H1 (cell line): ENCODE data around the gene RASSF5. TPM values are rescaled to one million over a fixed set of nuclear protein-coding genes. Genes with fewer than 3 reads are reported as not detected.

Experiments
- CTCF ChIA-PET: fragments of 300-600 bp; sonication (Branson Sonifier 250); formaldehyde crosslinking; loops from one replicate; lab custom pipeline; 2021; ENCODE audit not compliant: partially characterized antibody; lab: Charles Lee
- POLR2A ChIA-PET: fragments of 300-600 bp; sonication (Branson Sonifier 250); formaldehyde crosslinking; loops from one replicate; lab custom pipeline; 2021; ENCODE audit warnings: inconsistent platforms; ENCODE audit not compliant: partially characterized antibody; lab: Charles Lee
- DNase-seq, 2 experiments: peaks; one replicate each; pipeline versions ENCODE4 v3.0.0 to v3.0.0-alpha.2; 2010 to 2022; ENCODE audit warnings: low spot score in 2 of 2, low read depth in 1 of 2, mixed read lengths in 1 of 2
- FAIRE-seq: peaks from 2 replicates; lab custom pipeline; 2011; peaks lifted over from hg19 to GRCh38; lab: Jason Lieb, UNC
- H2AFZ ChIP-seq: 2 replicates; pipeline ENCODE4 v1.8.1; 2012; ENCODE audit warnings: low read length, inconsistent platforms
- H2AK5ac ChIP-seq: 2 replicates; pipeline ENCODE4 v1.6.1; 2013; ENCODE audit warnings: low read depth, low read length
- H2BK120ac ChIP-seq: replicated peaks from 2 replicates; pipeline ENCODE3; 2013; ENCODE audit warnings: low read depth, low read length, inconsistent platforms
- H2BK12ac ChIP-seq: 2 replicates; pipeline ENCODE4 v1.6.1; 2013; ENCODE audit warnings: low read depth, low read length
- H2BK15ac ChIP-seq: 2 replicates; pipeline ENCODE4 v1.6.1; 2013; ENCODE audit warnings: low read length
- H2BK20ac ChIP-seq: 2 replicates; pipeline ENCODE4 v1.6.1; 2013; ENCODE audit warnings: low read length
- H2BK5ac ChIP-seq: 2 replicates; pipeline ENCODE4 v1.6.1; 2013; ENCODE audit warnings: low read depth, low read length
- H3K14ac ChIP-seq: 2 replicates; pipeline ENCODE4 v1.6.1; 2013; ENCODE audit warnings: inconsistent platforms; ENCODE audit not compliant: insufficient read length
- H3K18ac ChIP-seq: 2 replicates; pipeline ENCODE4 v1.6.1; 2013; ENCODE audit warnings: low read length; ENCODE audit errors: extremely low read depth
- H3K23ac ChIP-seq: 2 replicates; pipeline ENCODE4 v1.6.1; 2013; ENCODE audit warnings: inconsistent platforms; ENCODE audit not compliant: insufficient read length
- H3K23me2 ChIP-seq: 2 replicates; pipeline ENCODE4 v1.6.1; 2013; ENCODE audit warnings: low read depth, low read length
- H3K27ac ChIP-seq: 2 replicates; pipeline ENCODE4 v1.6.1; 2011; ENCODE audit warnings: low read depth, low read length, inconsistent platforms
- H3K27me3 ChIP-seq, 4 experiments: replicated peaks in 1 of 4; 1 replicate in 1 of 4; 2 replicates in 3 of 4; pipeline versions ENCODE4 v1.6.1 to v1.8.1; 2011 to 2013; ENCODE audit warnings: low read length in 3 of 4, mild to moderate bottlenecking in 3 of 4, inconsistent platforms in 2 of 4, mixed read lengths in 2 of 4, moderate library complexity in 1 of 4; ENCODE audit not compliant: control insufficient read depth in 3 of 4, insufficient read depth in 3 of 4; ENCODE audit errors: extremely low read depth in 1 of 4
- H3K36me3 ChIP-seq, 4 experiments: 2 replicates each; pipeline versions ENCODE4 v1.6.1 to v1.8.1; 2011 to 2013; ENCODE audit warnings: mild to moderate bottlenecking in 4 of 4, low read length in 3 of 4, moderate library complexity in 2 of 4, control low read depth in 1 of 4, inconsistent platforms in 1 of 4; ENCODE audit not compliant: insufficient read depth in 4 of 4, control insufficient read depth in 2 of 4
- H3K4ac ChIP-seq: replicated peaks from 2 replicates; pipeline ENCODE3; 2013; ENCODE audit warnings: low read length, low read depth, mixed read lengths, inconsistent platforms; ENCODE audit not compliant: insufficient read length
- H3K4me1 ChIP-seq, 4 experiments: replicated peaks in 1 of 4; 1 replicate in 1 of 4; 2 replicates in 3 of 4; pipeline versions ENCODE4 v1.6.1 to v1.8.1; 2011 to 2013; ENCODE audit warnings: low read length in 3 of 4, inconsistent platforms in 2 of 4, mixed read lengths in 1 of 4; ENCODE audit not compliant: insufficient read depth in 4 of 4, control insufficient read depth in 3 of 4
- H3K4me2 ChIP-seq, 2 experiments: 2 replicates each; pipeline versions ENCODE4 v1.6.1 to v1.8.1; 2011 to 2013; ENCODE audit warnings: low read depth in 2 of 2, low read length in 2 of 2, control low read depth in 1 of 2, inconsistent platforms in 1 of 2, mild to moderate bottlenecking in 1 of 2; ENCODE audit not compliant: insufficient read depth in 1 of 2
- H3K4me3 ChIP-seq, 4 experiments: fragments of 200-600, 300-600 bp in 1 of 4; sonication (generic), shearing (Covaris generic), sonication (Bioruptor Twin) in 1 of 4; 2 replicates each; pipeline versions ENCODE4 v1.5.1 to v1.8.1; 2011 to 2016; ENCODE audit warnings: low read length in 4 of 4, low read depth in 3 of 4, control low read depth in 2 of 4, inconsistent platforms in 2 of 4, mild to moderate bottlenecking in 2 of 4, mixed read lengths in 1 of 4, moderate library complexity in 1 of 4; ENCODE audit not compliant: insufficient read depth in 2 of 4; ENCODE audit errors: extremely low read depth in 1 of 4
- H3K56ac ChIP-seq: replicated peaks from 2 replicates; pipeline ENCODE3; 2013; ENCODE audit warnings: low read depth, mild to moderate bottlenecking, mixed read lengths, low read length, inconsistent platforms; ENCODE audit not compliant: insufficient read length
- H3K79me1 ChIP-seq: 2 replicates; pipeline ENCODE4 v1.6.1; 2013; ENCODE audit warnings: low read depth, low read length, control low read depth
- H3K79me2 ChIP-seq, 2 experiments: 2 replicates each; pipeline versions ENCODE4 v1.6.1 to v1.8.1; 2012 to 2013; ENCODE audit warnings: low read length in 2 of 2, mild to moderate bottlenecking in 2 of 2, inconsistent platforms in 1 of 2; ENCODE audit not compliant: insufficient read depth in 2 of 2, control insufficient read depth in 1 of 2
- H3K9ac ChIP-seq, 4 experiments: replicated peaks in 1 of 4; 1 replicate in 1 of 4; 2 replicates in 3 of 4; pipeline versions ENCODE4 v1.6.1 to v1.8.1; 2011 to 2013; ENCODE audit warnings: low read depth in 3 of 4, low read length in 3 of 4, control low read depth in 2 of 4, mild to moderate bottlenecking in 2 of 4, moderate library complexity in 2 of 4, inconsistent platforms in 1 of 4; ENCODE audit errors: extremely low read depth in 1 of 4
- H3K9me3 ChIP-seq, 2 experiments: 2 replicates each; pipeline versions ENCODE4 v1.6.1 to v1.8.1; 2012 to 2013; ENCODE audit warnings: mild to moderate bottlenecking in 2 of 2, moderate library complexity in 2 of 2, control low read depth in 1 of 2, inconsistent platforms in 1 of 2, low read depth in 1 of 2, low read length in 1 of 2, mixed read lengths in 1 of 2; ENCODE audit not compliant: insufficient read depth in 2 of 2
- H4K20me1 ChIP-seq, 2 experiments: replicated peaks in 1 of 2; 2 replicates each; pipeline versions ENCODE3 to v1.8.1; 2011 to 2013; ENCODE audit warnings: inconsistent platforms in 2 of 2, low read length in 2 of 2, mild to moderate bottlenecking in 1 of 2; ENCODE audit not compliant: insufficient read depth in 2 of 2, control insufficient read depth in 1 of 2
- H4K5ac ChIP-seq: 2 replicates; pipeline ENCODE4 v1.6.1; 2013; ENCODE audit warnings: low read length, low read depth, mixed read lengths, inconsistent platforms; ENCODE audit not compliant: insufficient read length
- H4K8ac ChIP-seq: 2 replicates; pipeline ENCODE4 v1.8.0; 2013; ENCODE audit warnings: mild to moderate bottlenecking, moderate library complexity, low read length, inconsistent platforms; ENCODE audit not compliant: insufficient read depth; ENCODE audit errors: extremely low read depth
- H4K91ac ChIP-seq: replicated peaks from 2 replicates; pipeline ENCODE3; 2013; ENCODE audit warnings: low read length, mixed read lengths, inconsistent platforms; ENCODE audit not compliant: insufficient read length
- GABPA ChIP-seq: IDR thresholded peaks from 2 replicates; pipeline ENCODE4 v1.6.1; 2011; ENCODE audit warnings: mild to moderate bottlenecking, low read length, moderate library complexity, borderline replicate concordance; ENCODE audit not compliant: insufficient read depth
- JUN ChIP-seq: IDR thresholded peaks from 2 replicates; pipeline ENCODE4 v1.6.1; 2011; ENCODE audit warnings: low read depth, mild to moderate bottlenecking, improper control_type of control experiment, low read length
- KDM1A ChIP-seq: fragments of 200-600, 300-600 bp; sonication (generic); IDR thresholded peaks from 2 replicates; pipeline ENCODE4 v1.7.1; 2016; ENCODE audit warnings: mild to moderate bottlenecking, low read length, borderline replicate concordance
- SUZ12 ChIP-seq: fragments of 200-600 bp; sonication (generic); IDR thresholded peaks from 2 replicates; pipeline ENCODE4 v1.6.1; 2012; ENCODE audit warnings: mild to moderate bottlenecking, inconsistent platforms, low read length, moderate library complexity, mixed read lengths
- ZNF274 ChIP-seq: IDR thresholded peaks from 2 replicates; pipeline ENCODE4 v1.7.0; 2012; ENCODE audit warnings: low read length, borderline replicate concordance; ENCODE audit errors: extremely low read depth
- WGBS, 2 experiments: shearing (Covaris generic) in 1 of 2; methylation state at CpG; one replicate each; pipeline versions ENCODE4 v1.1.6 to v1.1.7; 2013 to 2015; ENCODE audit warnings: low lambda C conversion rate in 2 of 2, mixed read lengths in 2 of 2, inconsistent platforms in 1 of 2, low coverage in 1 of 2, missing lambda C conversion rate in 1 of 2; ENCODE audit not compliant: insufficient replicate concordance in 2 of 2, insufficient coverage in 1 of 2, insufficient read length in 1 of 2; ENCODE audit errors: extremely low coverage in 1 of 2, missing lambda C conversion rate in 1 of 2; 5-methylcytosine and 5-hydroxymethylcytosine counted together
- polyA plus RNA-seq, 7 experiments: library from polyadenylated mRNA; depleted of rRNA in 3 of 7; stranded (reverse) in 5 of 7; unstranded in 2 of 7; fragments of >200 nt in 5 of 7; fragments of 200-250 nt in 2 of 7; gene quantifications; 1 replicate in 5 of 7; 2 replicates in 1 of 7; 4 replicates in 1 of 7; pipeline versions ENCODE4 v1.2.1 to v1.2.3, GENCODE V29; 2011 to 2013; ENCODE audit warnings: missing spikeins in 2 of 7, mixed read lengths in 2 of 7
- total RNA-seq: library from RNA; stranded (reverse); fragmentation: NEBNext Ultra II Directional; extraction: Animal tissue kit (Norgen Biotek cat#: 25700); gene quantifications from 2 replicates; pipeline ENCODE4 v1.2.1, GENCODE V29; 2021
- TF ChIP-seq, protein P1 (sequence below): IDR thresholded peaks from 2 replicates; pipeline ENCODE4 v1.6.1; 2012; ENCODE audit warnings: inconsistent platforms

Gene RASSF5
- total and polyA plus RNA-seq, 2 of the 8 experiments (the other 6 are each of a cell fraction or from before 2014, with no cell fraction given) = 0.82 to 1.8 TPM

DNA sequence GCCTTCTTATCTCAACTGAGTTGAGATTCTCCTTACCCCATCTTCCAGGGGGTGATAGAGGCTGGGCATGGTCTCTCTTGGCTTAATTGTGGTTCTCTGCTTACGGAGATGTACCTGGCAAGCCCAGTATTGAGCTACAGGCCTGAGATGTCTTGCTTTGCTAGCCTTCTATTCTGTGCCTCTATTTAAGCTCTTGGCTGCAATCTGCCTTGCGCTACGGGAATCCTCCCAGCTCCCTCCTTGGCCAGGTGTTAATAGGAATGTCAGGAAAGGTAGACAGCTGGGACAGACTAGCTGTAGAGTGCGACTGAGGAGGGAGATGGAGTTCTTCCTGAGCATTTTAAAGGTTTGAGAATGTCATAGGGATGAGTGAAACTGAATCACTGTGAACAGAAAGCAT lies 47.6 kb upstream of the RASSF5 start:
- Histone ChIP-seq H3K56ac (no peak overlapping the region), H3K14ac (no peak overlapping the region), H4K20me1 (peaks cover 0 to 1% of the 10 kb centered on the region in 2 experiments), H2BK5ac (no peak overlapping the region), H2BK15ac (no peak overlapping the region), H4K91ac (no peak overlapping the region), H3K27me3 (no peaks in the 10 kb centered on the region), H4K5ac (no peak overlapping the region), H3K36me3 (peaks cover 0 to 3% (median 0%) of the 10 kb centered on the region in 4 experiments; a peak in 2 of 8 replicates), H3K23ac (no peak overlapping the region), H3K79me2 (no peaks in the 10 kb centered on the region), H3K9me3 (no peaks in the 10 kb centered on the region), H3K18ac (no peak overlapping the region), H3K79me1 (no peaks in the 10 kb centered on the region; the same call in 1 of the 2 replicates), H3K27ac (no peak overlapping the region), H3K4me1 (peaks cover 0 to 4% (median 2%) of the 10 kb centered on the region in 4 experiments; a peak in 4 of 7 replicates), H2BK12ac (no peak overlapping the region), H3K4me2 (no peak overlapping the region), H2BK20ac (no peak overlapping the region), H3K4ac (no peak overlapping the region), H2BK120ac (no peak overlapping the region), H2AK5ac (no peak overlapping the region), H3K4me3 (no peak overlapping the region), H3K23me2 (no peaks in the 10 kb centered on the region; the same call in 1 of the 2 replicates), H3K9ac (no peak overlapping the region), H2AFZ (no peak overlapping the region), H4K8ac (no peak overlapping the region)
- POLR2A ChIA-PET = interaction anchor here (1.0 to 1.8 kb wide), 2 partner anchors 11 to 12 kb away, joined by 3 to 7 read pairs; partner anchors contain the start of gene IKBKE
- TF ChIP-seq SUZ12 (no peak), JUN (no peak), ZNF274 (no peak), GABPA (no peak), KDM1A (no peak)
- TF ChIP-seq, protein P1, sequence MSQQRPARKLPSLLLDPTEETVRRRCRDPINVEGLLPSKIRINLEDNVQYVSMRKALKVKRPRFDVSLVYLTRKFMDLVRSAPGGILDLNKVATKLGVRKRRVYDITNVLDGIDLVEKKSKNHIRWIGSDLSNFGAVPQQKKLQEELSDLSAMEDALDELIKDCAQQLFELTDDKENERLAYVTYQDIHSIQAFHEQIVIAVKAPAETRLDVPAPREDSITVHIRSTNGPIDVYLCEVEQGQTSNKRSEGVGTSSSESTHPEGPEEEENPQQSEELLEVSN = no peak
- FAIRE-seq (no peak), DNase-seq (no peak)
- CTCF ChIA-PET = interaction anchor here (0.7 to 6.6 kb wide), 9 partner anchors 8 to 145 kb away, joined by 3 to 76 read pairs (median 5); partner anchors contain the start of gene IKBKE
- WGBS, 2 experiments = 97% methylated on average over 4 of the region's 4 CpGs; no CpG with 5 or more reads in 1 of the 2 experiments
